SK-N-SH (cell line): ENCODE data around the gene SLC25A10. TPM values are rescaled to one million over a fixed set of nuclear protein-coding genes. Genes with fewer than 3 reads are reported as not detected.

ENCODE experiments used
- CTCF ChIA-PET: fragments of 300-600, 350-600 bp; formaldehyde crosslinking; extraction: SDS; loops from one replicate; lab custom pipeline; 2021; lab: Yijun Ruan, JAX
- POLR2A ChIA-PET: fragments of 350-600 bp; sonication (Branson Sonifier 250); formaldehyde crosslinking; extraction: SDS; loops from one replicate; lab custom pipeline; 2020; ENCODE audit warnings: antibody characterized with exemption, inconsistent platforms; lab: Yijun Ruan, JAX
- DNase-seq: peaks from one replicate; pipeline ENCODE4 v3.0.0; 2012
- H2AFZ ChIP-seq: fragments of 200-600 bp; sonication (generic); 2 replicates; pipeline ENCODE4 v1.8.1; 2016; ENCODE audit warnings: antibody characterized with exemption, mild to moderate bottlenecking, low read depth
- H3F3A ChIP-seq: fragments of 200-600 bp; sonication (generic); replicated peaks from 2 replicates; pipeline ENCODE3; 2016; ENCODE audit warnings: antibody characterized with exemption, mild to moderate bottlenecking; ENCODE audit not compliant: insufficient read depth
- H3K27ac ChIP-seq, 2 experiments: fragments of 200-500 bp in 1 of 2; fragments of 200-600 bp in 1 of 2; sonication (Bioruptor generic) in 1 of 2; sonication (generic), shearing (Covaris generic) in 1 of 2; 2 replicates each; pipeline versions ENCODE4 v1.5.1 to v1.6.1; 2014 to 2016; ENCODE audit warnings: low read depth in 2 of 2, inconsistent platforms in 1 of 2, low read length in 1 of 2, mild to moderate bottlenecking in 1 of 2, mixed read lengths in 1 of 2
- H3K27me3 ChIP-seq: fragments of 200-600 bp; sonication (generic), shearing (Covaris generic); 2 replicates; pipeline ENCODE4 v1.6.1; 2016; ENCODE audit warnings: mixed run types; ENCODE audit not compliant: insufficient read depth
- H3K36me3 ChIP-seq, 2 experiments: fragments of 200-500 bp in 1 of 2; fragments of 200-600 bp in 1 of 2; sonication (Bioruptor generic) in 1 of 2; sonication (generic) in 1 of 2; replicated peaks in 1 of 2; 2 replicates each; pipeline versions ENCODE3 to v1.5.1; 2014 to 2016; ENCODE audit warnings: low read length in 1 of 2, mild to moderate bottlenecking in 1 of 2; ENCODE audit not compliant: insufficient read depth in 2 of 2, control insufficient read depth in 1 of 2
- H3K4me1 ChIP-seq, 2 experiments: fragments of 200-500 bp in 1 of 2; fragments of 200-600 bp in 1 of 2; sonication (Bioruptor generic) in 1 of 2; sonication (generic), shearing (Covaris generic) in 1 of 2; 2 replicates each; pipeline versions ENCODE4 v1.5.1 to v1.6.1; 2014 to 2016; ENCODE audit warnings: low read depth in 1 of 2, low read length in 1 of 2, mixed run types in 1 of 2; ENCODE audit not compliant: insufficient read depth in 2 of 2, control insufficient read depth in 1 of 2
- H3K4me2 ChIP-seq: fragments of 200-600 bp; sonication (generic), shearing (Covaris generic); 2 replicates; pipeline ENCODE4 v1.6.1; 2017; ENCODE audit warnings: mixed run types
- H3K4me3 ChIP-seq, 2 experiments: fragments of 200-500 bp in 1 of 2; fragments of 200-600 bp in 1 of 2; sonication (Bioruptor generic) in 1 of 2; sonication (generic), shearing (Covaris generic) in 1 of 2; 2 replicates each; pipeline versions ENCODE4 v1.5.1 to v1.8.1; 2014 to 2016; ENCODE audit warnings: low read depth in 2 of 2, inconsistent platforms in 1 of 2, low read length in 1 of 2, mild to moderate bottlenecking in 1 of 2, mixed read lengths in 1 of 2, moderate library complexity in 1 of 2
- H3K79me2 ChIP-seq: fragments of 200-600 bp; sonication (generic); 2 replicates; pipeline ENCODE4 v1.8.1; 2017; ENCODE audit warnings: mild to moderate bottlenecking; ENCODE audit not compliant: insufficient read depth
- H3K9ac ChIP-seq: fragments of 200-600 bp; sonication (generic); 2 replicates; pipeline ENCODE4 v1.6.1; 2017; ENCODE audit warnings: mixed run types
- H3K9me2 ChIP-seq: fragments of 200-600 bp; sonication (generic); 2 replicates; pipeline ENCODE4 v1.6.1; 2017; ENCODE audit warnings: mixed run types
- H3K9me3 ChIP-seq: fragments of 200-600 bp; sonication (generic); 2 replicates; pipeline ENCODE4 v1.6.1; 2017; ENCODE audit warnings: mixed run types, mild to moderate bottlenecking, moderate library complexity
- H4K20me1 ChIP-seq: fragments of 200-600 bp; sonication (generic); 2 replicates; pipeline ENCODE4 v1.6.1; 2017; ENCODE audit warnings: mild to moderate bottlenecking, mixed run types; ENCODE audit not compliant: insufficient read depth
- ELF1 ChIP-seq: IDR thresholded peaks from 2 replicates; pipeline ENCODE4 v1.4.0; 2012
- EP300 ChIP-seq, 2 experiments: IDR thresholded peaks; 2 replicates each; pipeline versions ENCODE4 v1.4.0 to v1.6.1; 2012; ENCODE audit warnings: borderline replicate concordance in 1 of 2, low read depth in 1 of 2, low read length in 1 of 2
- EZH2phosphoT487 ChIP-seq: fragments of 200-600 bp; sonication (generic); IDR thresholded peaks from 2 replicates; pipeline ENCODE4 v1.6.1; 2017; ENCODE audit warnings: low read depth, mixed run types, mild to moderate bottlenecking, antibody characterized with exemption, moderate library complexity, borderline replicate concordance
- GABPA ChIP-seq: IDR thresholded peaks from 2 replicates; pipeline ENCODE4 v1.4.0; 2012; ENCODE audit warnings: low read depth, mild to moderate bottlenecking
- NFIC ChIP-seq: IDR thresholded peaks from 2 replicates; pipeline ENCODE4 v1.4.0; 2012; ENCODE audit warnings: borderline replicate concordance
- POLR2AphosphoS5 ChIP-seq: IDR thresholded peaks from 2 replicates; pipeline ENCODE4 v1.6.1; 2012; ENCODE audit warnings: low read depth, low read length
- RAD21 ChIP-seq: IDR thresholded peaks from 2 replicates; pipeline ENCODE4 v1.6.1; 2012; ENCODE audit warnings: mild to moderate bottlenecking, low read length
- SIN3A ChIP-seq: IDR thresholded peaks from 2 replicates; pipeline ENCODE4 v1.6.1; 2012; ENCODE audit warnings: low read depth, mild to moderate bottlenecking, low read length, moderate library complexity, borderline replicate concordance
- SMC3 ChIP-seq: IDR thresholded peaks from 2 replicates; pipeline ENCODE4 v1.6.1; 2012; ENCODE audit warnings: low read depth, low read length, improper control_type of control experiment
- TAF1 ChIP-seq: IDR thresholded peaks from 2 replicates; pipeline ENCODE4 v1.6.1; 2012; ENCODE audit warnings: low read depth, mild to moderate bottlenecking, low read length, moderate library complexity, borderline replicate concordance
- USF2 ChIP-seq: fragments of 150-350 bp; IDR thresholded peaks from 2 replicates; pipeline ENCODE4 v1.6.1; 2017; ENCODE audit warnings: antibody characterized with exemption, low read length, low read depth, borderline replicate concordance
- WGBS: methylation state at CpG from one replicate; pipeline ENCODE4 v1.1.6; 2017; ENCODE audit warnings: low lambda C conversion rate; 5-methylcytosine and 5-hydroxymethylcytosine counted together
- polyA plus RNA-seq, 3 experiments: library from polyadenylated mRNA; depleted of rRNA; stranded (reverse); fragments of >200 nt; gene quantifications; 2 replicates each; pipeline ENCODE4 v1.2.3, GENCODE V29; 2012
- TF ChIP-seq, protein P1 (sequence below): fragments of 200-600 bp; sonication (generic); IDR thresholded peaks from 2 replicates; pipeline ENCODE4 v1.6.1; 2017; ENCODE audit warnings: antibody characterized with exemption, mild to moderate bottlenecking, moderate library complexity
- TF ChIP-seq, protein P2 (sequence below): IDR thresholded peaks from 2 replicates; pipeline ENCODE4; 2012

The SLC25A10 gene
- polyA plus RNA-seq, 1 of the 3 experiments (the other 2 are of a cell fraction), result 34.7 TPM

GRCh38 chr17:81727324-81728031 is 15.4 kb downstream of the SLC25A10 start:
- POLR2A ChIA-PET, result interaction anchor here (0.7 kb wide), 1 partner anchor 138 kb away, joined by 4 read pairs; no protein-coding TSS in a partner anchor
- no peak overlapping the region for H3K27ac ChIP-seq
- 86% methylated on average over 23 of the region's 23 CpGs for WGBS
- H3K27me3 ChIP-seq, result no peaks in the 10 kb centered on the region; the same call in 1 of the 2 replicates
- no peaks in the 10 kb centered on the region for H3K36me3 ChIP-seq
- H3K9me3 ChIP-seq, result no peaks in the 10 kb centered on the region
- H3F3A ChIP-seq, result peaks cover 17% of the 10 kb centered on the region
- no peaks in the 10 kb centered on the region for H3K79me2 ChIP-seq
- no peak overlapping the region for H3K4me3 ChIP-seq
- H3K9ac ChIP-seq, result no peak overlapping the region
- CTCF ChIA-PET, result interaction anchor here (1.3 to 1.4 kb wide), 2 partner anchors 8 to 79 kb away, joined by 5 to 6 read pairs; no protein-coding TSS in a partner anchor
- no peaks in the 10 kb centered on the region for H3K9me2 ChIP-seq
- no peak overlapping the region for H3K4me2 ChIP-seq
- no peak for DNase-seq
- TF ChIP-seq SMC3, result no peak
- no peak for TF ChIP-seq SIN3A
- no peak for TF ChIP-seq EP300 (IDR thresholded peaks at IDR 0.05; ENCODE audit: borderline replicate concordance in 1 of 2, low read depth in 1 of 2, low read length in 1 of 2)
- no peak for TF ChIP-seq NFIC
- no peak for TF ChIP-seq USF2
- TF ChIP-seq POLR2AphosphoS5, result no peak
- TF ChIP-seq, protein P1, sequence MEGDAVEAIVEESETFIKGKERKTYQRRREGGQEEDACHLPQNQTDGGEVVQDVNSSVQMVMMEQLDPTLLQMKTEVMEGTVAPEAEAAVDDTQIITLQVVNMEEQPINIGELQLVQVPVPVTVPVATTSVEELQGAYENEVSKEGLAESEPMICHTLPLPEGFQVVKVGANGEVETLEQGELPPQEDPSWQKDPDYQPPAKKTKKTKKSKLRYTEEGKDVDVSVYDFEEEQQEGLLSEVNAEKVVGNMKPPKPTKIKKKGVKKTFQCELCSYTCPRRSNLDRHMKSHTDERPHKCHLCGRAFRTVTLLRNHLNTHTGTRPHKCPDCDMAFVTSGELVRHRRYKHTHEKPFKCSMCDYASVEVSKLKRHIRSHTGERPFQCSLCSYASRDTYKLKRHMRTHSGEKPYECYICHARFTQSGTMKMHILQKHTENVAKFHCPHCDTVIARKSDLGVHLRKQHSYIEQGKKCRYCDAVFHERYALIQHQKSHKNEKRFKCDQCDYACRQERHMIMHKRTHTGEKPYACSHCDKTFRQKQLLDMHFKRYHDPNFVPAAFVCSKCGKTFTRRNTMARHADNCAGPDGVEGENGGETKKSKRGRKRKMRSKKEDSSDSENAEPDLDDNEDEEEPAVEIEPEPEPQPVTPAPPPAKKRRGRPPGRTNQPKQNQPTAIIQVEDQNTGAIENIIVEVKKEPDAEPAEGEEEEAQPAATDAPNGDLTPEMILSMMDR, result no peak
- TF ChIP-seq RAD21, result no peak
- no peak for TF ChIP-seq TAF1
- no peak for TF ChIP-seq EZH2phosphoT487
- no peak for TF ChIP-seq GABPA
- TF ChIP-seq, protein P2, sequence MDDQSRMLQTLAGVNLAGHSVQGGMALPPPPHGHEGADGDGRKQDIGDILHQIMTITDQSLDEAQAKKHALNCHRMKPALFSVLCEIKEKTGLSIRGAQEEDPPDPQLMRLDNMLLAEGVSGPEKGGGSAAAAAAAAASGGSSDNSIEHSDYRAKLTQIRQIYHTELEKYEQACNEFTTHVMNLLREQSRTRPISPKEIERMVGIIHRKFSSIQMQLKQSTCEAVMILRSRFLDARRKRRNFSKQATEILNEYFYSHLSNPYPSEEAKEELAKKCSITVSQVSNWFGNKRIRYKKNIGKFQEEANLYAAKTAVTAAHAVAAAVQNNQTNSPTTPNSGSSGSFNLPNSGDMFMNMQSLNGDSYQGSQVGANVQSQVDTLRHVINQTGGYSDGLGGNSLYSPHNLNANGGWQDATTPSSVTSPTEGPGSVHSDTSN, result no peak
- TF ChIP-seq ELF1, result no peak
- no peaks in the 10 kb centered on the region; a peak in 1 of 4 replicates for H3K4me1 ChIP-seq
- H4K20me1 ChIP-seq, result no peaks in the 10 kb centered on the region
- no peak overlapping the region for H2AFZ ChIP-seq
